NB4 (cell line): Measurements from ENCODE around the gene NAA80.

Source experiments
- TF ChIP-seq, protein P1 (sequence below): IDR thresholded peaks from one replicate; pipeline ENCODE4 v1.5.1; 2012; ENCODE audit warnings: low read depth, low read length
- TF ChIP-seq, protein P2 (sequence below): IDR thresholded peaks from 2 replicates; pipeline ENCODE4 v1.6.1; 2011; ENCODE audit warnings: low read depth, low read length

DNA sequence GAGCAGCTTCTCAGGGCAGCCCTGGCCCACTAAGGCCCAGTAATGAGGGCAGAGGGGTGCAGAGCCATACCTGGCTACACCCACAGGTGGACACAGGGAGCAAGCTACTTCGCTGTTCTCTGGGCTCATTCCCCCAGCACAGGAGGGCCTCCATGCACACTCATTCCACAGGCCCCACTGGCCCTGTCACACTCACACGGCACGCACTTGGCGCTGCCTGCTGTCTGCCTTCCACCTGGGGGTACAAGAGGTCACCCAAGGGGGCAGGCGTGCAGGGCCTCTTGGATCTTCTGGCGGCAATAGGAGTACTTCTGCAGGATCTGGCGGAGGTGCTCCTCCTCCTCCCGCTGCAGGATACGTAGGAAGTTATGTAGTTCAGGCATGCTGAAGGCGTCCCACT is 31.1 kb upstream of the NAA80 start:
- TF ChIP-seq, protein P1, sequence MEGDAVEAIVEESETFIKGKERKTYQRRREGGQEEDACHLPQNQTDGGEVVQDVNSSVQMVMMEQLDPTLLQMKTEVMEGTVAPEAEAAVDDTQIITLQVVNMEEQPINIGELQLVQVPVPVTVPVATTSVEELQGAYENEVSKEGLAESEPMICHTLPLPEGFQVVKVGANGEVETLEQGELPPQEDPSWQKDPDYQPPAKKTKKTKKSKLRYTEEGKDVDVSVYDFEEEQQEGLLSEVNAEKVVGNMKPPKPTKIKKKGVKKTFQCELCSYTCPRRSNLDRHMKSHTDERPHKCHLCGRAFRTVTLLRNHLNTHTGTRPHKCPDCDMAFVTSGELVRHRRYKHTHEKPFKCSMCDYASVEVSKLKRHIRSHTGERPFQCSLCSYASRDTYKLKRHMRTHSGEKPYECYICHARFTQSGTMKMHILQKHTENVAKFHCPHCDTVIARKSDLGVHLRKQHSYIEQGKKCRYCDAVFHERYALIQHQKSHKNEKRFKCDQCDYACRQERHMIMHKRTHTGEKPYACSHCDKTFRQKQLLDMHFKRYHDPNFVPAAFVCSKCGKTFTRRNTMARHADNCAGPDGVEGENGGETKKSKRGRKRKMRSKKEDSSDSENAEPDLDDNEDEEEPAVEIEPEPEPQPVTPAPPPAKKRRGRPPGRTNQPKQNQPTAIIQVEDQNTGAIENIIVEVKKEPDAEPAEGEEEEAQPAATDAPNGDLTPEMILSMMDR: no peak
- TF ChIP-seq, protein P2, sequence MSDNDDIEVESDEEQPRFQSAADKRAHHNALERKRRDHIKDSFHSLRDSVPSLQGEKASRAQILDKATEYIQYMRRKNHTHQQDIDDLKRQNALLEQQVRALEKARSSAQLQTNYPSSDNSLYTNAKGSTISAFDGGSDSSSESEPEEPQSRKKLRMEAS: no peak
